Left lobe of liver (tissue), 2 donors: ENCODE results near the gene PANK1. TPM values are rescaled to one million over a fixed set of nuclear protein-coding genes. Genes with fewer than 3 reads are reported as not detected.
"Not testable (repeated sequence)": the region's sequence is repeated elsewhere in the genome, so short reads cannot be mapped to it uniquely, and the experiment has no call there.

Experiments
- ATAC-seq: fragments of 200-7000 bp; cut with Tn5 transposase; one replicate; pipeline ENCODE4 v1.9.1; 2020; ENCODE audit warnings: mild to moderate bottlenecking, moderate library complexity
- DNase-seq: peaks from one replicate; pipeline ENCODE4 v3.0.0-alpha.2; 2020; ENCODE audit warnings: low spot score
- total RNA-seq: library from RNA; stranded (reverse); gene quantifications from one replicate; pipeline ENCODE4 v1.2.1, GENCODE V29; 2021
- donor health status: DM: no; HTN: no; CAD: no; lungs with moderate emphysema.
- donor health status: DM: no; HTN: yes; CAD: no.

Gene PANK1
- total RNA-seq, 1 donor from 2014 or later = 48.9 TPM

- DNase-seq (no peak), ATAC-seq (no peak)
Observed at GRCh38 chr10:89622151-89622550, 22.9 kb downstream of the PANK1 start.

DNA sequence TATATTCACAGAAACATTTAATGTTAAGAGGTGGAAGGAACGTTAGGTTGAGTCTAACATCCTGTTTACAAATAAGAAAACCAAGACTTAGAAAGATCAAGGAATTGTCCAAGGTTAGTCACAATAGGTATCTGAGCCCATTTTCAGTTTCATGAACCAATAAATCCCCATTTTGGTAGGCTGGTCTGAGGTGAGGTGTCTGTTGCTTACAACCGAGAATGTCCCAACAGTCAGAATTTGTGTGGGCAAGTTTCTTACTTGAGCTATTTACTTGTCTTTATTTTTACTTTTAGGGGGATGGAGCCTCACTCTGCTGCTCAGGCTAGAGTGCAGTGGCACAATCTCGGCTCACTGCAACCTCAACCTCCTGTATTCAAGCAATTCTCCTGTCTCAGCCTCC lies 23.6 kb downstream of the PANK1 start:
- DNase-seq (no peak), ATAC-seq (no peak)

GRCh38 chr10:89620296-89620695 lies 24.7 kb downstream of the PANK1 start:
- ATAC-seq, DNase-seq: not testable (repeated sequence)

- ATAC-seq (no peak), DNase-seq (no peak)
Observed at GRCh38 chr10:89615824-89616223, 29.2 kb downstream of the PANK1 start.

DNA sequence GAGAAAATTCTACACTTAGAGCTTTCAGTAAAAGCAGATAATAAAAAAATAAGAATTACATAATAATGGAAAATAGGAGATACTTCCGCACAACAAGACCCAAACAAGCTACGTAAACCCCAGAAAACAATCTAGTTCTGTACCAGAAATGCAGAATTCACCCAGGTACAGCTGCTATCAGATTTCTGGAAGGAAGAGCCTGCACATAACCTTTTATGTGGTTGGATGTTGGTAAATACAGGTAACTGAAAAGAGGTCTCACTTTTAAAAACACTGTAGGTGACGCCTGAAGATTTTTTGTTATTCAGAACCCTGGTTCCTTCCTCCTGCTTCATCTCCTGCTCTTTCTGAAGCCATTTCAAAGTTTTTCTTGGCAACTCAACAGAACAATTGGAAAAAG lies 29.9 kb downstream of the PANK1 start:
- ATAC-seq = no peak
- DNase-seq = no peak

GRCh38 chr10:89613582-89613981 lies 31.5 kb downstream of the PANK1 start:
- DNase-seq = no peak
- peak; percentile 80 for ATAC-seq

- ATAC-seq (no peak), DNase-seq (no peak)
Observed at GRCh38 chr10:89611282-89611681, 33.8 kb downstream of the PANK1 start.

GRCh38 chr10:89609833-89610346 lies 35.2 kb downstream of the PANK1 start:
- peak; percentile 17 for ATAC-seq
- DNase-seq = no peak

- ATAC-seq (no peak), DNase-seq (no peak)
Observed at GRCh38 chr10:89604200-89604599, 40.8 kb downstream of the PANK1 start.

- peak; percentile 44 for ATAC-seq
Observed at GRCh38 chr10:89602919-89603318, 42.1 kb downstream of the PANK1 start.

DNA sequence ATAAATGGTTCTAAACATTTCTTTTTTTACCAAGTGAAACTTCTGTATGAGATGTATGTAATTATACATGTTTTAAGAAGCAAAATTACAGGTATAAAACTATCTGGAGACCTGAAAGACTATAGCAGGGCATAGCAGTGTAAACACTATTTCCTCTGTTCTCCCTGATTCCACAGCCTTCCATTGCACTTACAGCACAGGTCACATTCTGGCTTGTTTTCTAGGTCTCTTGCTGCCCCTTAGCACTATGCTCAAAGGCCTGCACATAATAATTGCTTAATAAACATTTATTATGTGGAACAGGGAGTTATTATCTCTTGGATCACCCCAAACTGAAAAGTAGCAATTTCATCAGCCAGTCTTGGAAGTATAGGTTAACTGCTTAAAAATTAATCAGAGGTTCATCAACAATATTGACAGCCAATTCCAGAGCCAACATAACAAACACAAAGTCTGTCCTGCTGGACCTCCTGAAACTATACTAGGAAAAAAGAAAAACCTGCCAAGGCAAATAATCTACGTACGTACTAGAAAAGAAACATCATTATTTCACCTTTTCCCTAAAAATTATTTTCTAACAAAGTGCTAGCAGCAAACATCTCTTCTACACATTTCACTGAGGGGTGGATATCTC lies 43.2 kb downstream of the PANK1 start:
- no peak for DNase-seq
- ATAC-seq = peak; percentile 80

More at GRCh38 chr10:89602919-89603318, 42.1 kb downstream of the PANK1 start:
- no peak for DNase-seq

DNA sequence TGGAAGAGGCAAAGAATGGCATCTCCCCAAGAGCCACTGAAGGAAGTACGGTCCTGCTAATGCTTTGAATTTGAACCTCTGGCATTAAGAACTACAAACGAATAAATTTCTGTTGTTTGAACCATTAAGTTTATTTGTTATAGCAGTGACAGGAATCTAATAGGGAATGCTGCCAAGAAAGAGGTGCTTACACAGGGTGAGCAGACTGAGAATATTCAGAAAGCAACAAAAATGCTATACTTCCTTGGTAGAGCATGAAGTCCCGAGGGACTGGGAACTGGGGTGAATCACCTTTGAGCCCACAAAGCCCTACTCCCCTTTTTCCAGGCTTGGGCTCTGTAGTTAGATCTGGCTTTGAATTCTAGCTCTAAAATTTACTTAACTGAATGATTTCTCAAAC lies 45.0 kb downstream of the PANK1 start:
- DNase-seq (no peak), ATAC-seq (peak; percentile 5)

DNA sequence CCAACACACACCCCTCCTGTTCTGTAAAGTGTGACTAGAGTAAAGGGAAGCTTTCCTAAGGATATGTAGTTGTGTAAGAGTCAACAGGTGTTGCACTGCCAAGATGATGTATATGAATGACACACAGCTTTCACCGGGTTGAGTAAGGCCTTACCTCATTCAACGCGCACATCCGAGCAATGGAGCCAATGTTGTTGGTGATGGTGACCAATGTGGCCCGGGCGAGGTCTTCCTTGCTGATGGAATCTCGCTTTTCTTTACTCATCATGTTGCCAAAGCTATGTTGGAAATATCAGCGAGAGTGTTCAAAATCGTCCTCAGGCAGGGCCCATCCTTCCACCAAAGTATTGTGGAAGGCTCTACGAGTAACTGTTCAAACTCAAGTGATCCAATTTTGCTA lies 52.0 kb downstream of the PANK1 start:
- ATAC-seq (no peak), DNase-seq (no peak)

DNA sequence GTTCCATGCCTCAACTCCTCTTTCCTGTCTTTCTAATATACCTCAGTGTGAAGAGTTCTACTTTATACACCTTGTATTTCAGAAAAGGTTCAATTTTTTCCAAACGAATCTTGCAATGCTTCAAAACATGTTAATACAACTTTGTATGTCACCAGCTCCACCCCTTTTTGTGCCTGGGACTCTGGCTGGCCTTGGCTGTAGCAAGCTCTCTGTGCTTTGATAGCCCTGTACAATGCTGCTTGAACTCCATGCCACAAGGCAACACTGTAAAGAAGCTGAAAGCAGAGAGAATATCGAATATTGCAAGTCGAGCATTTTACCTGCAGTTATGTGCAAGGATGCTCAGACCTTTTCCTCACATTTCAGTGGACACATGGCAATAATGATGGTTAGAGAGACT lies 52.5 kb downstream of the PANK1 start:
- peak; percentile 40 for ATAC-seq
- DNase-seq = no peak

GRCh38 chr10:89591796-89592271 lies 53.2 kb downstream of the PANK1 start:
- ATAC-seq (peak; percentile 94), DNase-seq (peak; percentile 90)

DNA sequence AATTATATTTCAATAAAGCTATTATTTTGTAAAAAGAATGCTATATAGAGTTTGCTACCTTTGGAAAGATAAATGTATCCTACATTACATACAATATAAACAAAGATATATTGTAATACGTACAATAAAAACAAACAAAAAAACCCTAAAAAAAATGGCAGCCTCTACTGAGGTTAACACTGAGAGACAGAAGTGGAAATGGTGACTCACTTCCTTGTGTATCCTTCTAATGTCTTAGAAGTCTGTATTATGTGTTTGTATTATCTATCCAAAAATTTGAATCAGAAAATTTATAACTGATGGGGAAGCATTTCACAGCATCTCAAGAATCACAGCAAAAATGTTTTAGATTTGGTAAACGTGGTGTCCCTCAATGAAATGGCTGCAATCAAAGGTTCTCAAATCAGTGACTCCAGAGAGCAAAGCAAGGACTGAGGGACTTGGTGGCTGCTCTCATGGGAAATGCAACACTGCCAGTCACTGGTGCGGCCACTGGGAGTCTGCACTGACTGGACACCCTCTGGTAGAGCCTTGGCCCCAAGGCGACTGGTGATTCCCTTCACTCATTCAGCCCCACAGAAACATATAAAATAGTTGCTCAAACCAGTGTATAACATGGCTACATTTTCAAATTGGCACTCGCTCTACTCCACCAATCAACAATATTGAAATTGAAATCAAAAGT lies 53.8 kb downstream of the PANK1 start:
- peak; percentile 63 for DNase-seq
- ATAC-seq = peak; percentile 82

GRCh38 chr10:89590326-89590725 lies 54.7 kb downstream of the PANK1 start:
- ATAC-seq (no peak), DNase-seq (no peak)

- DNase-seq = no peak
- no peak for ATAC-seq
Observed at GRCh38 chr10:89589101-89589720, 55.8 kb downstream of the PANK1 start.

- ATAC-seq = no peak
- no peak for DNase-seq
Observed at GRCh38 chr10:89588671-89589070, 56.4 kb downstream of the PANK1 start.

DNA sequence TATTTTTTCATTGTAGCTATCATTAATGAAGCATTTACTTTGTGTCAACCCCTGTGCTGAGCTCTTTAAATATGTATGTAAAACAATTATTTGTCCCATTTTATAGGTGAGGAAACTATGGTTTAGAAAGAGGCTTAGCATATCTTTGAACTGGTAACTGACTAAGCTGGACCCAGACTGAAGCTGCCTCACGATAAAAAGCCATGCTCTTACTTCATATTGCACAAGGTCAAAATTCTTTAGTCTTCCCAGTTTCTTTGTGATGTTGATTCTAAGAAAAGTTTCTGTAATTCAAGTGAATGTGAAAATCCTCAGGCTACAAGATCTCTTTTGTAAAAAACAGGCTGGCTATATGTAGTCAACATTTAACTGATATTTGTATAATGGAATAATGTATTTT lies 63.0 kb downstream of the PANK1 start:
- ATAC-seq = no peak
- no peak for DNase-seq

GRCh38 chr10:89580243-89580642 lies 64.8 kb downstream of the PANK1 start:
- peak; percentile 78 for ATAC-seq
- DNase-seq = no peak

GRCh38 chr10:89576696-89577095 lies 68.3 kb downstream of the PANK1 start:
- ATAC-seq = no peak
- DNase-seq = no peak
